EL (cell line): ENCODE data around the gene RAET1G.
"Not testable (repeated sequence)": the region's sequence is repeated elsewhere in the genome, so short reads cannot be mapped to it uniquely, and the experiment has no call there.

Experiments used
- DNase-seq: peaks from one replicate; pipeline ENCODE4 v3.0.0-alpha.2; 2016

RAET1G gene

GRCh38 chr6:149910721-149911151 lies 12.2 kb downstream of the RAET1G start:
- no peak for DNase-seq

- DNase-seq: no peak
These were observed 13.0 kb downstream of the RAET1G start for GRCh38 chr6:149909701-149910470.

GRCh38 chr6:149908480-149908879 lies 14.4 kb downstream of the RAET1G start:
- not testable (repeated sequence) for DNase-seq

- no peak for DNase-seq
These were observed 15.6 kb downstream of the RAET1G start for GRCh38 chr6:149907317-149907716.

GRCh38 chr6:149906405-149906804 lies 16.5 kb downstream of the RAET1G start:
- DNase-seq: no peak

GRCh38 chr6:149905911-149906371 lies 17.0 kb downstream of the RAET1G start:
- DNase-seq: no peak

GRCh38 chr6:149905371-149905910 lies 17.5 kb downstream of the RAET1G start:
- no peak for DNase-seq

GRCh38 chr6:149904661-149905370 lies 18.1 kb downstream of the RAET1G start:
- DNase-seq: no peak

- no peak for DNase-seq
These were observed 18.8 kb downstream of the RAET1G start for GRCh38 chr6:149903938-149904611.

- no peak for DNase-seq
These were observed 21.3 kb downstream of the RAET1G start for GRCh38 chr6:149901444-149902140.

- no peak for DNase-seq
These were observed 22.1 kb downstream of the RAET1G start for GRCh38 chr6:149900620-149901443.

- DNase-seq: no peak
These were observed 22.8 kb downstream of the RAET1G start for GRCh38 chr6:149899926-149900619.

- no peak for DNase-seq
These were observed 23.4 kb downstream of the RAET1G start for GRCh38 chr6:149899486-149899885.

GRCh38 chr6:149898966-149899365 lies 24.0 kb downstream of the RAET1G start:
- no peak for DNase-seq

GRCh38 chr6:149897855-149898744 lies 24.8 kb downstream of the RAET1G start, which contains the start of gene RAET1E:
Gene RAET1E, minus strand, starts transcription at chr6:149898113. Its CDS starts 7,212 bp downstream, at chr6:149890901.
- DNase-seq: no peak

GRCh38 chr6:149897015-149897697 lies 25.8 kb downstream of the RAET1G start:
- peak; percentile 93 for DNase-seq

GRCh38 chr6:149896491-149896890 lies 26.4 kb downstream of the RAET1G start:
- DNase-seq: peak; percentile 69

- DNase-seq: peak; percentile 91
These were observed 27.1 kb downstream of the RAET1G start for GRCh38 chr6:149895833-149896271.

GRCh38 chr6:149895048-149895590 lies 27.8 kb downstream of the RAET1G start:
- peak; percentile 77 for DNase-seq
